HG03196 (cell line): ENCODE data around the gene TRAFD1.

Experiments used
- ATAC-seq: cut with Tn5 transposase; IDR thresholded peaks from one replicate; pipeline ENCODE4 v1.9.1; 2021; ENCODE audit not compliant: unreplicated experiment

TRAFD1 gene

GRCh38 chr12:112115259-112116045, 9.9 kb upstream of the TRAFD1 start:
- no peak for ATAC-seq

- no peak for ATAC-seq
These were observed 8.9 kb upstream of the TRAFD1 start for GRCh38 chr12:112116232-112117060.

- ATAC-seq: no peak
These were observed 7.7 kb upstream of the TRAFD1 start for GRCh38 chr12:112117685-112118084.

- ATAC-seq: no peak
These were observed 3.4 kb upstream of the TRAFD1 start for GRCh38 chr12:112121780-112122565.

GRCh38 chr12:112122823-112123690, 2.3 kb upstream of the TRAFD1 start:
- no peak for ATAC-seq

- ATAC-seq: no peak
These were observed 476 bp upstream of the TRAFD1 start for GRCh38 chr12:112124918-112125249.

- ATAC-seq: no peak
These were observed 659 bp downstream of the TRAFD1 start for GRCh38 chr12:112126000-112126438.

- no peak for ATAC-seq
These were observed 1.6 kb downstream of the TRAFD1 start for GRCh38 chr12:112126911-112127310.

- ATAC-seq: peak; percentile 54
These were observed 5.2 kb downstream of the TRAFD1 start for GRCh38 chr12:112130441-112130998.

- no peak for ATAC-seq
These were observed 6.3 kb downstream of the TRAFD1 start for GRCh38 chr12:112131686-112132085.

- no peak for ATAC-seq
These were observed 8.1 kb downstream of the TRAFD1 start for GRCh38 chr12:112133418-112133817.

GRCh38 chr12:112134731-112135130, 9.4 kb downstream of the TRAFD1 start:
- ATAC-seq: no peak

- no peak for ATAC-seq
These were observed 15.4 kb downstream of the TRAFD1 start for GRCh38 chr12:112140728-112141127.

GRCh38 chr12:112146123-112146522, 20.8 kb downstream of the TRAFD1 start:
- ATAC-seq: no peak

- ATAC-seq: no peak
These were observed 22.7 kb downstream of the TRAFD1 start for GRCh38 chr12:112148031-112148513.

GRCh38 chr12:112149596-112149995, 24.2 kb downstream of the TRAFD1 start:
- ATAC-seq: no peak

- ATAC-seq: no peak
These were observed 26.6 kb downstream of the TRAFD1 start for GRCh38 chr12:112151766-112152541.

- no peak for ATAC-seq
These were observed 28.0 kb downstream of the TRAFD1 start for GRCh38 chr12:112153181-112153892.

- ATAC-seq: no peak
These were observed 28.5 kb downstream of the TRAFD1 start for GRCh38 chr12:112153893-112154219.
